HCT116 (cell line): ENCODE results near the gene SECISBP2. TPM values are rescaled to one million over a fixed set of nuclear protein-coding genes. Genes with fewer than 3 reads are reported as not detected.

Experiments used
- ATAC-seq: fragments of 200-7000 bp; cut with Tn5 transposase; 2 replicates; pipeline ENCODE4 v1.9.1; 2020; ENCODE audit warnings: mild to moderate bottlenecking, moderate library complexity
- BruUV-seq: library from RNA; stranded (reverse); fragments of 400-500 nt; replicated peaks from 2 replicates; lab custom pipeline; 2021; lab: Mats Ljungman, UMichigan
- CTCF ChIA-PET: fragments of 300-600 bp; sonication (Branson Sonifier 250); formaldehyde crosslinking; loops from one replicate; lab custom pipeline; 2021; ENCODE audit warnings: antibody characterized with exemption; lab: Charles Lee
- POLR2A ChIA-PET: fragments of 300-600, 350-600 bp; sonication (Branson Sonifier 250); formaldehyde crosslinking; loops from one replicate; lab custom pipeline; 2021; ENCODE audit warnings: antibody characterized with exemption; lab: Charles Lee
- RAD21 ChIA-PET, 2 experiments: fragments of 300-600 bp; sonication (Branson Sonifier 250); formaldehyde crosslinking; loops; one replicate each; lab custom pipeline; 2023; ENCODE audit warnings: low total read pairs in 2 of 2; ENCODE audit not compliant: uncharacterized antibody in 2 of 2, unreplicated experiment in 2 of 2, low non-redundant PET in 1 of 2; lab: Charles Lee
- DNase-seq: peaks from one replicate; pipeline ENCODE4 v3.0.0-alpha.2; 2010; ENCODE audit warnings: low read depth, low spot score
- H2AFZ ChIP-seq: fragments of 200-600 bp; shearing (Covaris generic), sonication (generic); 2 replicates; pipeline ENCODE4 v1.6.1; 2017; ENCODE audit warnings: low read depth, mixed run types, mixed read lengths, antibody characterized with exemption, low read length; ENCODE audit not compliant: poor library complexity, severe bottlenecking
- H3K27ac ChIP-seq: 2 replicates; pipeline ENCODE4 v1.5.1; 2012; ENCODE audit warnings: low read depth, low read length
- H3K27me3 ChIP-seq: fragments of 200-600 bp; sonication (generic); 2 replicates; pipeline ENCODE4 v1.6.1; 2016; ENCODE audit warnings: mixed run types, low read length, mixed read lengths; ENCODE audit not compliant: insufficient read depth
- H3K36me3 ChIP-seq, 2 experiments: fragments of 200-500 bp in 1 of 2; fragments of 200-600 bp in 1 of 2; sonication (Bioruptor generic) in 1 of 2; sonication (generic) in 1 of 2; 2 replicates each; pipeline versions ENCODE4 v1.5.1 to v1.6.1; 2014 to 2016; ENCODE audit warnings: low read length in 2 of 2, inconsistent platforms in 1 of 2, mixed read lengths in 1 of 2, mixed run types in 1 of 2; ENCODE audit not compliant: insufficient read depth in 2 of 2, control insufficient read depth in 1 of 2
- H3K4me1 ChIP-seq, 2 experiments: fragments of 200-600 bp in 1 of 2; sonication (generic) in 1 of 2; 2 replicates each; pipeline versions ENCODE4 v1.5.1 to v1.6.1; 2012 to 2017; ENCODE audit warnings: low read length in 2 of 2, inconsistent platforms in 1 of 2, mild to moderate bottlenecking in 1 of 2, mixed read lengths in 1 of 2, mixed run types in 1 of 2, moderate library complexity in 1 of 2; ENCODE audit not compliant: insufficient read depth in 2 of 2, control insufficient read depth in 1 of 2
- H3K4me2 ChIP-seq: fragments of 200-600 bp; sonication (generic); 2 replicates; pipeline ENCODE4 v1.6.1; 2017; ENCODE audit warnings: mixed run types, low read length, mixed read lengths
- H3K4me3 ChIP-seq, 2 experiments: fragments of 200-600 bp in 1 of 2; sonication (generic) in 1 of 2; replicated peaks in 1 of 2; 2 replicates each; pipeline ENCODE4 v1.5.1; 2011 to 2016; ENCODE audit warnings: low read length in 2 of 2, control low read depth in 1 of 2, low read depth in 1 of 2, mild to moderate bottlenecking in 1 of 2, mixed read lengths in 1 of 2, mixed run types in 1 of 2
- H3K79me2 ChIP-seq: fragments of 200-600 bp; sonication (generic); 2 replicates; pipeline ENCODE4 v1.6.1; 2017; ENCODE audit warnings: mild to moderate bottlenecking, mixed run types, low read length, moderate library complexity, mixed read lengths; ENCODE audit not compliant: insufficient read depth
- H3K9ac ChIP-seq: fragments of 200-600 bp; sonication (generic); 2 replicates; pipeline ENCODE4 v1.6.1; 2016; ENCODE audit warnings: low read length, mixed read lengths
- H3K9me2 ChIP-seq: fragments of 200-600 bp; sonication (generic), shearing (Covaris generic); 2 replicates; pipeline ENCODE4 v1.6.1; 2017; ENCODE audit warnings: mixed run types, mild to moderate bottlenecking, moderate library complexity; ENCODE audit not compliant: insufficient read depth
- H3K9me3 ChIP-seq, 2 experiments: fragments of 200-500 bp in 1 of 2; fragments of 200-600 bp in 1 of 2; sonication (Bioruptor generic) in 1 of 2; sonication (generic) in 1 of 2; 2 replicates each; pipeline ENCODE4 v1.6.1; 2014 to 2017; ENCODE audit warnings: low read length in 2 of 2, mixed read lengths in 2 of 2, inconsistent platforms in 1 of 2, low read depth in 1 of 2, mild to moderate bottlenecking in 1 of 2, mixed run types in 1 of 2, moderate library complexity in 1 of 2; ENCODE audit not compliant: control insufficient read depth in 1 of 2, insufficient read depth in 1 of 2
- H4K20me1 ChIP-seq: fragments of 200-600 bp; sonication (generic), shearing (Covaris generic); 2 replicates; pipeline ENCODE4 v1.6.1; 2017; ENCODE audit warnings: mixed run types, mild to moderate bottlenecking, moderate library complexity; ENCODE audit not compliant: insufficient read depth
- CBX3 ChIP-seq: IDR thresholded peaks from 2 replicates; pipeline ENCODE4 v1.6.1; 2012; ENCODE audit warnings: low read depth
- EGR1 ChIP-seq: IDR thresholded peaks from 2 replicates; pipeline ENCODE4 v1.6.1; 2012; ENCODE audit warnings: low read depth
- ELF1 ChIP-seq: IDR thresholded peaks from 2 replicates; pipeline ENCODE4 v1.6.1; 2012; ENCODE audit warnings: low read depth, borderline replicate concordance
- EZH2 ChIP-seq: fragments of 200-600 bp; sonication (generic); IDR thresholded peaks from 2 replicates; pipeline ENCODE4 v1.6.1; 2017; ENCODE audit warnings: antibody characterized with exemption, mixed run types
- EZH2phosphoT487 ChIP-seq: fragments of 200-600 bp; IDR thresholded peaks from 2 replicates; pipeline ENCODE4 v1.6.1; 2018; ENCODE audit warnings: antibody characterized with exemption, borderline replicate concordance
- FOSL1 ChIP-seq: IDR thresholded peaks from 2 replicates; pipeline ENCODE4 v1.6.1; 2012; ENCODE audit warnings: low read depth
- JUND ChIP-seq: IDR thresholded peaks from 2 replicates; pipeline ENCODE4 v1.6.1; 2012
- RAD21 ChIP-seq: IDR thresholded peaks from 2 replicates; pipeline ENCODE4 v1.6.1; 2012; ENCODE audit warnings: low read depth, mild to moderate bottlenecking
- SP1 ChIP-seq: IDR thresholded peaks from 2 replicates; pipeline ENCODE4 v1.6.1; 2012; ENCODE audit warnings: low read depth
- SRF ChIP-seq: IDR thresholded peaks from 2 replicates; pipeline ENCODE4 v1.6.1; 2012; ENCODE audit warnings: low read depth
- TCF7L2 ChIP-seq: IDR thresholded peaks from 2 replicates; pipeline ENCODE4 v1.7.0; 2011; ENCODE audit warnings: borderline replicate concordance, inconsistent platforms; ENCODE audit not compliant: insufficient read depth, insufficient read length; ENCODE audit errors: extremely low read depth
- YY1 ChIP-seq: IDR thresholded peaks from 2 replicates; pipeline ENCODE4 v1.6.1; 2011; ENCODE audit warnings: low read length, low read depth, moderate library complexity, mild to moderate bottlenecking; ENCODE audit not compliant: insufficient replicate concordance; ENCODE audit errors: extremely low read depth
- ZFX ChIP-seq: fragments of 450-650 bp; IDR thresholded peaks from 2 replicates; pipeline ENCODE4 v1.6.1; 2017
- intact Hi-C: fragments of 100-400 bp; cut with micrococcal nuclease; formaldehyde crosslinking; loops from 2 replicates; pipeline ENCODE4 v1.10.0; 2022
- total RNA-seq: library from RNA; stranded (reverse); gene quantifications from one replicate; pipeline ENCODE4 v1.2.1, GENCODE V29; 2021; ENCODE audit not compliant: unreplicated experiment
- TF ChIP-seq, protein P1 (sequence below): IDR thresholded peaks from 2 replicates; pipeline ENCODE4 v1.6.1; 2012; ENCODE audit warnings: low read depth
- TF ChIP-seq, protein P2 (sequence below), 3 experiments: fragments of 200-600 bp in 1 of 3; sonication (generic) in 1 of 3; IDR thresholded peaks in 2 of 3; conservative IDR thresholded peaks in 1 of 3; 2 replicates each; pipeline ENCODE4 v1.5.1; 2012 to 2017; ENCODE audit warnings: low read depth in 2 of 3, low read length in 2 of 3, antibody characterized with exemption in 1 of 3, borderline replicate concordance in 1 of 3, control low read depth in 1 of 3, mild to moderate bottlenecking in 1 of 3, mixed read lengths in 1 of 3, mixed run types in 1 of 3, moderate library complexity in 1 of 3; ENCODE audit not compliant: insufficient read depth in 1 of 3
- TF ChIP-seq, protein P3 (sequence below): IDR thresholded peaks from 2 replicates; pipeline ENCODE4 v1.6.1; 2012
- TF ChIP-seq, protein P4 (sequence below): IDR thresholded peaks from 2 replicates; pipeline ENCODE4 v1.6.1; 2011; ENCODE audit warnings: mild to moderate bottlenecking, low read length, moderate library complexity; ENCODE audit not compliant: insufficient replicate concordance; ENCODE audit errors: extremely low read depth

SECISBP2 gene
- total RNA-seq, 1 experiment from 2014 or later = 41.6 TPM

DNA sequence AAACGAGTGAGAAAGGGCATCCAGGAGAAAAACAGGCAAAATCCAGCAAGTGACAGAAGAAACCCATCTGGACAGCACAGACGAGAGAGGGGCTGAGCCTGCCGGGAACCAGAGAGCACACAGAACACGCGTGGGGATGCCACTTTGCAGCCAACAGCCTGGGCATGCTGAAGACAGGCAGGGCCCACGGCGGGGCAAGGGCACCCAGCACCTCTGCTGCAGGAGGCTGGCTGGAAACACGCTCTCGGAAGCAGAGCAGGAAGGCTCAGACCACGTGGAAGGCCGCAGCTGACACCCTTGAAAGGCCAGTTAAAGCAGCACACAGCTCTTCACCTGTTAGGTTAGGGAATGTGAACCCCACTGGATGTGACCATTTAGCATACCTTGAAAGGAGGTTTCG is 76.1 kb downstream of the SECISBP2 start:
- POLR2A ChIA-PET = no interaction called here
- Histone ChIP-seq H3K4me3 (no peak overlapping the region), H3K36me3 (peaks cover 3 to 9% of the 10 kb centered on the region in 2 experiments; a peak in 3 of 4 replicates), H3K27ac (no peak overlapping the region), H3K9ac (no peak overlapping the region), H3K79me2 (no peaks in the 10 kb centered on the region), H3K4me2 (no peak overlapping the region), H3K4me1 (no peaks in the 10 kb centered on the region), H2AFZ (no peak overlapping the region), H3K9me2 (no peaks in the 10 kb centered on the region), H3K9me3 (no peaks in the 10 kb centered on the region), H4K20me1 (no peaks in the 10 kb centered on the region), H3K27me3 (no peaks in the 10 kb centered on the region)
- ATAC-seq = no peak
- no peak for DNase-seq
- BruUV-seq = no TSS peak
- CTCF ChIA-PET = no interaction called here
- intact Hi-C loops = no loop called here
- TF ChIP-seq JUND (no peak), ELF1 (no peak), ZFX (no peak), TCF7L2 (no peak), EZH2phosphoT487 (no peak), EGR1 (no peak), YY1 (no peak), EZH2 (no peak), CBX3 (no peak), SRF (no peak), RAD21 (no peak), SP1 (no peak), FOSL1 (no peak)
- TF ChIP-seq, protein P1, sequence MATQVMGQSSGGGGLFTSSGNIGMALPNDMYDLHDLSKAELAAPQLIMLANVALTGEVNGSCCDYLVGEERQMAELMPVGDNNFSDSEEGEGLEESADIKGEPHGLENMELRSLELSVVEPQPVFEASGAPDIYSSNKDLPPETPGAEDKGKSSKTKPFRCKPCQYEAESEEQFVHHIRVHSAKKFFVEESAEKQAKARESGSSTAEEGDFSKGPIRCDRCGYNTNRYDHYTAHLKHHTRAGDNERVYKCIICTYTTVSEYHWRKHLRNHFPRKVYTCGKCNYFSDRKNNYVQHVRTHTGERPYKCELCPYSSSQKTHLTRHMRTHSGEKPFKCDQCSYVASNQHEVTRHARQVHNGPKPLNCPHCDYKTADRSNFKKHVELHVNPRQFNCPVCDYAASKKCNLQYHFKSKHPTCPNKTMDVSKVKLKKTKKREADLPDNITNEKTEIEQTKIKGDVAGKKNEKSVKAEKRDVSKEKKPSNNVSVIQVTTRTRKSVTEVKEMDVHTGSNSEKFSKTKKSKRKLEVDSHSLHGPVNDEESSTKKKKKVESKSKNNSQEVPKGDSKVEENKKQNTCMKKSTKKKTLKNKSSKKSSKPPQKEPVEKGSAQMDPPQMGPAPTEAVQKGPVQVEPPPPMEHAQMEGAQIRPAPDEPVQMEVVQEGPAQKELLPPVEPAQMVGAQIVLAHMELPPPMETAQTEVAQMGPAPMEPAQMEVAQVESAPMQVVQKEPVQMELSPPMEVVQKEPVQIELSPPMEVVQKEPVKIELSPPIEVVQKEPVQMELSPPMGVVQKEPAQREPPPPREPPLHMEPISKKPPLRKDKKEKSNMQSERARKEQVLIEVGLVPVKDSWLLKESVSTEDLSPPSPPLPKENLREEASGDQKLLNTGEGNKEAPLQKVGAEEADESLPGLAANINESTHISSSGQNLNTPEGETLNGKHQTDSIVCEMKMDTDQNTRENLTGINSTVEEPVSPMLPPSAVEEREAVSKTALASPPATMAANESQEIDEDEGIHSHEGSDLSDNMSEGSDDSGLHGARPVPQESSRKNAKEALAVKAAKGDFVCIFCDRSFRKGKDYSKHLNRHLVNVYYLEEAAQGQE = no peak
- TF ChIP-seq, protein P2, sequence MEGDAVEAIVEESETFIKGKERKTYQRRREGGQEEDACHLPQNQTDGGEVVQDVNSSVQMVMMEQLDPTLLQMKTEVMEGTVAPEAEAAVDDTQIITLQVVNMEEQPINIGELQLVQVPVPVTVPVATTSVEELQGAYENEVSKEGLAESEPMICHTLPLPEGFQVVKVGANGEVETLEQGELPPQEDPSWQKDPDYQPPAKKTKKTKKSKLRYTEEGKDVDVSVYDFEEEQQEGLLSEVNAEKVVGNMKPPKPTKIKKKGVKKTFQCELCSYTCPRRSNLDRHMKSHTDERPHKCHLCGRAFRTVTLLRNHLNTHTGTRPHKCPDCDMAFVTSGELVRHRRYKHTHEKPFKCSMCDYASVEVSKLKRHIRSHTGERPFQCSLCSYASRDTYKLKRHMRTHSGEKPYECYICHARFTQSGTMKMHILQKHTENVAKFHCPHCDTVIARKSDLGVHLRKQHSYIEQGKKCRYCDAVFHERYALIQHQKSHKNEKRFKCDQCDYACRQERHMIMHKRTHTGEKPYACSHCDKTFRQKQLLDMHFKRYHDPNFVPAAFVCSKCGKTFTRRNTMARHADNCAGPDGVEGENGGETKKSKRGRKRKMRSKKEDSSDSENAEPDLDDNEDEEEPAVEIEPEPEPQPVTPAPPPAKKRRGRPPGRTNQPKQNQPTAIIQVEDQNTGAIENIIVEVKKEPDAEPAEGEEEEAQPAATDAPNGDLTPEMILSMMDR (IDR thresholded peaks at IDR 0.05 in 2 of 3, conservative IDR thresholded peaks at IDR 0.05 in 1 of 3; ENCODE audit: borderline replicate concordance in 1 of 3, insufficient read depth in 1 of 3, low read depth in 2 of 3, low read length in 2 of 3) = no peak
- TF ChIP-seq, protein P3, sequence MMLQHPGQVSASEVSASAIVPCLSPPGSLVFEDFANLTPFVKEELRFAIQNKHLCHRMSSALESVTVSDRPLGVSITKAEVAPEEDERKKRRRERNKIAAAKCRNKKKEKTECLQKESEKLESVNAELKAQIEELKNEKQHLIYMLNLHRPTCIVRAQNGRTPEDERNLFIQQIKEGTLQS = no peak
- TF ChIP-seq, protein P4, sequence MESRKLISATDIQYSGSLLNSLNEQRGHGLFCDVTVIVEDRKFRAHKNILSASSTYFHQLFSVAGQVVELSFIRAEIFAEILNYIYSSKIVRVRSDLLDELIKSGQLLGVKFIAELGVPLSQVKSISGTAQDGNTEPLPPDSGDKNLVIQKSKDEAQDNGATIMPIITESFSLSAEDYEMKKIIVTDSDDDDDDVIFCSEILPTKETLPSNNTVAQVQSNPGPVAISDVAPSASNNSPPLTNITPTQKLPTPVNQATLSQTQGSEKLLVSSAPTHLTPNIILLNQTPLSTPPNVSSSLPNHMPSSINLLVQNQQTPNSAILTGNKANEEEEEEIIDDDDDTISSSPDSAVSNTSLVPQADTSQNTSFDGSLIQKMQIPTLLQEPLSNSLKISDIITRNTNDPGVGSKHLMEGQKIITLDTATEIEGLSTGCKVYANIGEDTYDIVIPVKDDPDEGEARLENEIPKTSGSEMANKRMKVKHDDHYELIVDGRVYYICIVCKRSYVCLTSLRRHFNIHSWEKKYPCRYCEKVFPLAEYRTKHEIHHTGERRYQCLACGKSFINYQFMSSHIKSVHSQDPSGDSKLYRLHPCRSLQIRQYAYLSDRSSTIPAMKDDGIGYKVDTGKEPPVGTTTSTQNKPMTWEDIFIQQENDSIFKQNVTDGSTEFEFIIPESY = no peak
- RAD21 ChIA-PET = no interaction called here
